ENCODE results near the gene SMC1B. TPM values are rescaled to one million over a fixed set of nuclear protein-coding genes. Genes with fewer than 3 reads are reported as not detected.
A peak's percentile ranks its signal among the peaks of the same experiment; 100 is the strongest.

The SMC1B gene
- total and polyA plus RNA-seq, 9 of the 15 experiments (the other 6 are each of a cell fraction or from before 2014, with no cell fraction given) = 0.03 TPM; not detected in 8

- TF ChIP-seq E2F6 (IDR thresholded peaks at IDR 0.05; ENCODE audit: borderline replicate concordance in 1 of 2, extremely low read depth in 1 of 2, insufficient read depth in 1 of 2, insufficient read length in 1 of 2, low read depth in 1 of 2, low read length in 1 of 2, poor library complexity in 1 of 2, severe bottlenecking in 1 of 2) (peak in 1 of 2 experiments; percentile 55), NR0B1 (IDR thresholded peaks at IDR 0.05; ENCODE audit: partially characterized antibody) (no peak), ZZZ3 (IDR thresholded peaks at IDR 0.05) (no peak), EP400 (IDR thresholded peaks at IDR 0.05) (peak; percentile 77), ZNF644 (tag; IDR thresholded peaks at IDR 0.05; ENCODE audit: low read depth) (no peak), ZNF274 (IDR thresholded peaks at IDR 0.05; ENCODE audit: borderline replicate concordance, low read depth, low read length) (no peak), POLR3A (IDR thresholded peaks at IDR 0.05; ENCODE audit: borderline replicate concordance, extremely low read depth, insufficient read depth, insufficient read length) (no peak), KLF1 (tag; IDR thresholded peaks at IDR 0.05) (no peak), KLF13 (tag; IDR thresholded peaks at IDR 0.05; ENCODE audit: borderline replicate concordance, low read depth) (peak; percentile 32; the same call in 1 of the 2 replicates), RBM34 (IDR thresholded peaks at IDR 0.05; ENCODE audit: borderline replicate concordance, insufficient read depth, low read length) (no peak), SPI1 (IDR thresholded peaks at IDR 0.05; ENCODE audit: borderline replicate concordance, low read depth, low read length) (no peak)
- TF ChIP-seq, protein P1, sequence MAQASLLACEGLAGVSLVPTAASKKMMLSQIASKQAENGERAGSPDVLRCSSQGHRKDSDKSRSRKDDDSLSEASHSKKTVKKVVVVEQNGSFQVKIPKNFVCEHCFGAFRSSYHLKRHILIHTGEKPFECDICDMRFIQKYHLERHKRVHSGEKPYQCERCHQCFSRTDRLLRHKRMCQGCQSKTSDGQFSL (CRISPR knock-in tag; IDR thresholded peaks at IDR 0.05) = no peak
- TF ChIP-seq, protein P1 (tag; IDR thresholded peaks at IDR 0.05) = no peak
- TF ChIP-seq, protein P2, sequence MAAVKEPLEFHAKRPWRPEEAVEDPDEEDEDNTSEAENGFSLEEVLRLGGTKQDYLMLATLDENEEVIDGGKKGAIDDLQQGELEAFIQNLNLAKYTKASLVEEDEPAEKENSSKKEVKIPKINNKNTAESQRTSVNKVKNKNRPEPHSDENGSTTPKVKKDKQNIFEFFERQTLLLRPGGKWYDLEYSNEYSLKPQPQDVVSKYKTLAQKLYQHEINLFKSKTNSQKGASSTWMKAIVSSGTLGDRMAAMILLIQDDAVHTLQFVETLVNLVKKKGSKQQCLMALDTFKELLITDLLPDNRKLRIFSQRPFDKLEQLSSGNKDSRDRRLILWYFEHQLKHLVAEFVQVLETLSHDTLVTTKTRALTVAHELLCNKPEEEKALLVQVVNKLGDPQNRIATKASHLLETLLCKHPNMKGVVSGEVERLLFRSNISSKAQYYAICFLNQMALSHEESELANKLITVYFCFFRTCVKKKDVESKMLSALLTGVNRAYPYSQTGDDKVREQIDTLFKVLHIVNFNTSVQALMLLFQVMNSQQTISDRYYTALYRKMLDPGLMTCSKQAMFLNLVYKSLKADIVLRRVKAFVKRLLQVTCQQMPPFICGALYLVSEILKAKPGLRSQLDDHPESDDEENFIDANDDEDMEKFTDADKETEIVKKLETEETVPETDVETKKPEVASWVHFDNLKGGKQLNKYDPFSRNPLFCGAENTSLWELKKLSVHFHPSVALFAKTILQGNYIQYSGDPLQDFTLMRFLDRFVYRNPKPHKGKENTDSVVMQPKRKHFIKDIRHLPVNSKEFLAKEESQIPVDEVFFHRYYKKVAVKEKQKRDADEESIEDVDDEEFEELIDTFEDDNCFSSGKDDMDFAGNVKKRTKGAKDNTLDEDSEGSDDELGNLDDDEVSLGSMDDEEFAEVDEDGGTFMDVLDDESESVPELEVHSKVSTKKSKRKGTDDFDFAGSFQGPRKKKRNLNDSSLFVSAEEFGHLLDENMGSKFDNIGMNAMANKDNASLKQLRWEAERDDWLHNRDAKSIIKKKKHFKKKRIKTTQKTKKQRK (IDR thresholded peaks at IDR 0.05; ENCODE audit: borderline replicate concordance, low read depth, low read length) = no peak
Observed at GRCh38 chr22:45314054-45314721, 99.2 kb downstream of the SMC1B start (continued).

All from K562 (cell line).